Measurements from ENCODE around the gene ZNF672. TPM values are rescaled to one million over a fixed set of nuclear protein-coding genes. Genes with fewer than 3 reads are reported as not detected.

ZNF672 gene
- total and polyA plus RNA-seq, 4 donors: 13.8 to 35.1 (median 26.7) TPM

DNA sequence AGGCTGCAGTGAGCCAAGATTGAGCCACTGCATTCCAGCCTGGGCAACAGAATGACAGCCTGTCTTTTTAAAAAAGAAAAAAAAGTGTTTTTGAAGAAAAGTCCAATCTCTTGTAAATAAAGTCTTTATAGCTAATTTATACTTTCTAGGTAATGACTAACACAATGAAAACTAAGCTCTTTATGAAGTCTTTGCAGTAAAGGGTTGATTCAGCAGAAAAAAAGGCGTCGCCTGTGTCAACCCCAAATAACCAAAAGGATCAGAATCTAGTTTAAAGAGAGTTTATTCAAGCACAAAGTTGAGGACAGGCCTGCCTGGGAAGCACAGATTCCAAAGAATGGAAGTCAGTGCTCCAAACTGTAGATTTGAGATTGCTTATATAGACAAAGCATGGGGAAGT is 53.7 kb downstream of the ZNF672 start:
- Histone ChIP-seq H3K4me3 (ENCODE audit: low read depth, low read length) (no peak overlapping the region), H3K27ac (ENCODE audit: low read depth, low read length) (no peak overlapping the region), H3K4me1 (ENCODE audit: control insufficient read depth, insufficient read depth, low read length) (no peaks in the 10 kb centered on the region), H3K27me3 (ENCODE audit: control insufficient read depth, insufficient read depth, low read length) (no peaks in the 10 kb centered on the region), H3K9me3 (ENCODE audit: control insufficient read depth, insufficient read depth, low read length) (no peaks in the 10 kb centered on the region), H3K36me3 (ENCODE audit: control insufficient read depth, insufficient read depth, low read length) (no peaks in the 10 kb centered on the region)
- no CpG with 5 or more reads among the region's 2 CpGs for WGBS (ENCODE audit: insufficient coverage)
- DNase-seq (ENCODE audit: low read depth in 4 of 6, low spot score in 6 of 6): no peak

DNA sequence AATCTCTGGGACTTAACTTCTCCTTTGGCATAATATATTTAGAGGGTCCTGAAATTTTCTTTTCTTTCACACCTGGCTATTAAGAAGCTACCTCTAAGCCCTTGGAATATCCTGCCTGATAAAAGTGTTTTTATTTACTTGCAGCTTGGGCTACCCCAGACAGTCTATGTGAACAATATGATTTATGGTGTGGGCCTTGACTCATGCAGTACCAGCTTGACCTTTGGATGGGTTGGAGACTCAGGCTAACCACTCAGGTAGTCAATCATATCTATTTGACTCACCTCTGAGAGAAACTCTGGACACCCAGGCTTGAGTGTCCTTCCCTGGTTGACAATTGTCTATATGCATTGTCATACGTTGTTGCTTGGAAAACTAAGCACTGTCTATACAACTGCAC is 54.6 kb downstream of the ZNF672 start:
- Histone ChIP-seq H3K27ac (ENCODE audit: low read depth, low read length) (no peak overlapping the region), H3K9me3 (ENCODE audit: control insufficient read depth, insufficient read depth, low read length) (no peaks in the 10 kb centered on the region), H3K4me1 (ENCODE audit: control insufficient read depth, insufficient read depth, low read length) (no peaks in the 10 kb centered on the region), H3K36me3 (ENCODE audit: control insufficient read depth, insufficient read depth, low read length) (no peaks in the 10 kb centered on the region), H3K27me3 (ENCODE audit: control insufficient read depth, insufficient read depth, low read length) (no peaks in the 10 kb centered on the region), H3K4me3 (ENCODE audit: low read depth, low read length) (no peak overlapping the region)
- no CpG with 5 or more reads among the region's 1 CpG for WGBS (ENCODE audit: insufficient coverage)
- DNase-seq (ENCODE audit: low read depth in 4 of 6, low spot score in 6 of 6): no peak

DNA sequence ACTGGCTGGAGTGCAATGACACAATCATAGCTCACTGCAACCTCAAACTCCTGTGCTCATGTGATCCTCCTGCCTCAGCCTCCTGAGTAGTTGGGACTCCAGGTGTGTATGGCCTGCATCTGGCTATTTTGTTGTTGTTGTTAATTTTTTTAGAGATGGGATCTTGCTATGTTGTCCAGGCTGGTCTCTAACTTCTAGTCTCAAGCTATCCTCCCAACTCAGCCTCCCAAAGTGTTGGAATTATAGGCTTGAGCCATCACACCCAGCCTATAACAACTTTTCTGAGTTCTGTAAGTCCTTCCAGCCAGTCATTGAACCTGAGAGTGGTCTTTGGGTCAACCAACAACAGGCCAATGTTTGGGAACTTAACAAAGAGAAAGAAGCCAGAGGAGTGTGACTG is 56.8 kb downstream of the ZNF672 start:
- Histone ChIP-seq H3K9me3 (ENCODE audit: control insufficient read depth, insufficient read depth, low read length) (no peaks in the 10 kb centered on the region), H3K27me3 (ENCODE audit: control insufficient read depth, insufficient read depth, low read length) (peaks cover 2% of the 10 kb centered on the region), H3K36me3 (ENCODE audit: control insufficient read depth, insufficient read depth, low read length) (no peaks in the 10 kb centered on the region), H3K27ac (ENCODE audit: low read depth, low read length) (no peak overlapping the region), H3K4me3 (ENCODE audit: low read depth, low read length) (no peak overlapping the region), H3K4me1 (ENCODE audit: control insufficient read depth, insufficient read depth, low read length) (no peaks in the 10 kb centered on the region)
- DNase-seq (ENCODE audit: low read depth in 4 of 6, low spot score in 6 of 6): no peak

DNA sequence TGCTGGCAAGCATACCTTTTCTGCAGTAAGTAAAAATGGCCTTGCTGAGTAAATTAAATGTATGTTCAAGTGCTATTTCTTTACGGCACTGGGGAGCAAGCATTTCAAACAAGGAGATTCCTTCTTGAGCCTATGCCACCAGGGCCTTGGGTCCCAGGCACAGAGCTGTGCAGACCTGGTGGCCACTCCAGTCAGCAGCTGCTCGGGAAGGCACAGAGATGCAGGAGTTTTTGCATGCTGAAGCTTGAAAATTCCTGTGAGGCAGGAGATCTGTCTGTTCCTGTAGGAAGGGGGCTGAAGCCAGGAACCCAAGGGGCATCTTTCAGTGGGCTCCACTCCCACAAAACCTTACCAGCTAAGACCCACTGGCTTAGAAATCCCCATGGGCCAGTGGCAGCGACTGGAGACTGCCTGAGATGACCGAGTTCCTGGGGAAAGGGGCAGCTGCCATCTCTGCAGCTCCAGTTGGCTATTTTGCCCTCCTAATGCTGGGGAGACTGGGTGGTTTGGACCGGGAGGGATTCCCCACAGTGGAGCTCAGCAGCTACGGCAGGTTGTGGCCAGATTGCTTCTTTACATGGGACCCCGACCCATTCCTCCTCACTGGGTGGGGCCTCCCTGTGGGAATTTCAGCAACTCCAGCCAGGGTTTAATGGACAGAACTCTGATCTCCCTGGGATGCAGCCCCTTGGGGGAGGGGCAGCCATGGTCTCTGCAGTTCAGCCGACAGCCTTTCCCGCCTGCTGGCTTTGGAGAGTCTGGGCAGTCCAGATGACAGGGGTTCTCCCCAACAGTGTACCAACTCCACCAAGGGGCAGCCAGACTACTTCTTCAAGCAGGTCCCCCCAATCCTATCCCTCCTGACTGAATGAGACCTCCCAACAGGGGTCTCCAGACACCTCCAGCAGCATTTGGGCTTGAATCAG is 59.7 kb downstream of the ZNF672 start:
- Histone ChIP-seq H3K27ac (ENCODE audit: low read depth, low read length) (no peak overlapping the region), H3K4me3 (ENCODE audit: low read depth, low read length) (no peak overlapping the region), H3K27me3 (ENCODE audit: control insufficient read depth, insufficient read depth, low read length) (peaks cover 2% of the 10 kb centered on the region), H3K9me3 (ENCODE audit: control insufficient read depth, insufficient read depth, low read length) (no peaks in the 10 kb centered on the region), H3K36me3 (ENCODE audit: control insufficient read depth, insufficient read depth, low read length) (no peaks in the 10 kb centered on the region), H3K4me1 (ENCODE audit: control insufficient read depth, insufficient read depth, low read length) (no peaks in the 10 kb centered on the region)
- no peak for DNase-seq (ENCODE audit: low read depth in 4 of 6, low spot score in 6 of 6)
- 77% methylated on average over 5 of the region's 9 CpGs for WGBS (ENCODE audit: insufficient coverage)

Small RNAs within 50 kb of the gene (small RNA-seq; reads per million reads assigned to genes)
- gene MIR3124 (ENCODE audit: low replicate concordance): not detected

Other genes with a start within 250 kb of the ZNF672 start
- gene OR2T10, start 240.5 kb upstream of the ZNF672 start, total RNA-seq: not detected
- gene OR2T10, start 240.5 kb upstream of the ZNF672 start, polyA plus RNA-seq (ENCODE audit: insufficient read length in 2 of 2): not detected
- gene OR2T11, start 203.1 kb upstream of the ZNF672 start, total RNA-seq: not detected
- gene OR2T11, start 203.1 kb upstream of the ZNF672 start, polyA plus RNA-seq (ENCODE audit: insufficient read length in 2 of 2): not detected
- gene OR2T35, start 192.9 kb upstream of the ZNF672 start, total RNA-seq: not detected
- not detected for gene OR2T35, start 192.9 kb upstream of the ZNF672 start, polyA plus RNA-seq (ENCODE audit: insufficient read length in 2 of 2)
- gene OR2T27, start 182.7 kb upstream of the ZNF672 start, total RNA-seq: not detected
- not detected for gene OR2T27, start 182.7 kb upstream of the ZNF672 start, polyA plus RNA-seq (ENCODE audit: insufficient read length in 2 of 2)
- not detected for gene OR14I1, start 135.5 kb upstream of the ZNF672 start, total RNA-seq
- gene OR14I1, start 135.5 kb upstream of the ZNF672 start, polyA plus RNA-seq (ENCODE audit: insufficient read length in 2 of 2): not detected
- gene LYPD8, start 82.5 kb upstream of the ZNF672 start, total RNA-seq: not detected
- not detected for gene LYPD8, start 82.5 kb upstream of the ZNF672 start, polyA plus RNA-seq (ENCODE audit: insufficient read length in 2 of 2)
- 10 to 100 TPM; 16.3 to 25.2 TPM for gene SH3BP5L, start 12.3 kb upstream of the ZNF672 start, total RNA-seq
- 10 to 100 TPM; 34.8 to 37.8 TPM for gene SH3BP5L, start 12.3 kb upstream of the ZNF672 start, polyA plus RNA-seq (ENCODE audit: insufficient read length in 2 of 2)
- gene ZNF692, start 20.9 kb downstream of the ZNF672 start, total RNA-seq: 10 to 100 TPM; 13.6 to 32.7 TPM
- 10 to 100 TPM; 69.4 to 89.3 TPM for gene ZNF692, start 20.9 kb downstream of the ZNF672 start, polyA plus RNA-seq (ENCODE audit: insufficient read length in 2 of 2)
- 1 to 10 TPM; 7.8 to 8.9 TPM for gene PGBD2, start 68.0 kb downstream of the ZNF672 start, total RNA-seq
- gene PGBD2, start 68.0 kb downstream of the ZNF672 start, polyA plus RNA-seq (ENCODE audit: insufficient read length in 2 of 2): 1 to 10 TPM; 6.8 to 7.2 TPM

Data from spinal cord (tissue), 10 donors.